IMR-90 (cell line): ENCODE data around the gene HGFAC. TPM values are rescaled to one million over a fixed set of nuclear protein-coding genes. Genes with fewer than 3 reads are reported as not detected.

Experiments
- ATAC-seq: fragments of 200-7000 bp; cut with Tn5 transposase; 2 replicates; pipeline ENCODE4 v1.9.1; 2020; ENCODE audit warnings: low read depth, mild to moderate bottlenecking, moderate library complexity
- BruUV-seq: library from RNA; stranded (reverse); fragments of 400-500 nt; replicated peaks from 2 replicates; lab custom pipeline; 2021; lab: Mats Ljungman, UMichigan
- CTCF ChIA-PET: fragments of 300-600 bp; formaldehyde crosslinking; extraction: SDS; loops from one replicate; lab custom pipeline; 2021; ENCODE audit warnings: antibody characterized with exemption; lab: Yijun Ruan, JAX
- POLR2A ChIA-PET: fragments of 300-600 bp; sonication (Branson Sonifier 250); formaldehyde crosslinking; loops from one replicate; lab custom pipeline; 2022; ENCODE audit warnings: antibody characterized with exemption; ENCODE audit not compliant: unreplicated experiment; lab: Charles Lee
- DNase-seq: peaks from one replicate; pipeline ENCODE4 v3.0.0; 2013
- H2AFZ ChIP-seq: replicated peaks from 2 replicates; pipeline ENCODE3; 2013; ENCODE audit warnings: low read length, mild to moderate bottlenecking; ENCODE audit not compliant: poor library complexity
- H2AK5ac ChIP-seq: 2 replicates; pipeline ENCODE4 v1.6.1; 2013; ENCODE audit warnings: low read depth, low read length, inconsistent platforms
- H2AK9ac ChIP-seq: replicated peaks from 2 replicates; pipeline ENCODE3; 2013; ENCODE audit warnings: mild to moderate bottlenecking, low read depth, low read length, moderate library complexity; ENCODE audit not compliant: poor library complexity
- H2BK120ac ChIP-seq: 2 replicates; pipeline ENCODE4 v1.6.1; 2013; ENCODE audit warnings: low read depth, low read length, inconsistent platforms
- H2BK15ac ChIP-seq: 3 replicates; pipeline ENCODE4 v1.6.1; 2013; ENCODE audit warnings: low read depth, low read length, inconsistent platforms
- H2BK20ac ChIP-seq: 2 replicates; pipeline ENCODE4 v1.6.1; 2013; ENCODE audit warnings: low read depth, mild to moderate bottlenecking, inconsistent platforms, low read length, moderate library complexity
- H2BK5ac ChIP-seq: 2 replicates; pipeline ENCODE4 v1.6.1; 2013; ENCODE audit warnings: mild to moderate bottlenecking, low read depth, low read length, inconsistent platforms; ENCODE audit not compliant: poor library complexity, severe bottlenecking
- H3K14ac ChIP-seq: replicated peaks from 2 replicates; pipeline ENCODE4 v1.6.1; 2013; ENCODE audit warnings: low read depth, low read length, inconsistent platforms
- H3K18ac ChIP-seq: 2 replicates; pipeline ENCODE4 v1.6.1; 2013; ENCODE audit warnings: low read depth, low read length, control low read depth
- H3K23ac ChIP-seq: 2 replicates; pipeline ENCODE4 v1.6.1; 2013; ENCODE audit warnings: low read depth, low read length, inconsistent platforms
- H3K27ac ChIP-seq: 2 replicates; pipeline ENCODE4 v1.5.1; 2013; ENCODE audit warnings: mild to moderate bottlenecking, control low read depth, low read length; ENCODE audit not compliant: insufficient read depth
- H3K27me3 ChIP-seq: 2 replicates; pipeline ENCODE4 v1.6.1; 2013; ENCODE audit warnings: low read length; ENCODE audit not compliant: control insufficient read depth, insufficient read depth
- H3K36me3 ChIP-seq: 2 replicates; pipeline ENCODE4 v1.6.1; 2013; ENCODE audit warnings: low read length, mixed read lengths; ENCODE audit not compliant: control insufficient read depth, insufficient read depth
- H3K4ac ChIP-seq: 2 replicates; pipeline ENCODE4 v1.6.1; 2013; ENCODE audit warnings: low read depth, low read length, inconsistent platforms
- H3K4me1 ChIP-seq: 2 replicates; pipeline ENCODE4 v1.6.1; 2013; ENCODE audit warnings: low read length, mixed read lengths; ENCODE audit not compliant: control insufficient read depth, insufficient read depth
- H3K4me2 ChIP-seq: 2 replicates; pipeline ENCODE4 v1.6.1; 2013; ENCODE audit warnings: low read depth, mild to moderate bottlenecking, control low read depth, low read length, moderate library complexity
- H3K4me3 ChIP-seq: 2 replicates; pipeline ENCODE4 v1.5.1; 2013; ENCODE audit warnings: low read depth, mild to moderate bottlenecking, control low read depth, low read length, moderate library complexity; ENCODE audit not compliant: insufficient read depth
- H3K56ac ChIP-seq: 2 replicates; pipeline ENCODE4 v1.6.1; 2013; ENCODE audit warnings: low read length, inconsistent platforms; ENCODE audit not compliant: insufficient read depth; ENCODE audit errors: extremely low read depth
- H3K79me1 ChIP-seq, 2 experiments: 2 replicates each; pipeline ENCODE4 v1.6.1; 2013; ENCODE audit warnings: low read length in 2 of 2, inconsistent platforms in 1 of 2, low read depth in 1 of 2
- H3K9ac ChIP-seq: 2 replicates; pipeline ENCODE4 v1.6.1; 2013; ENCODE audit warnings: low read depth, low read length, control low read depth
- H3K9me1 ChIP-seq: 2 replicates; pipeline ENCODE4 v1.6.1; 2013; ENCODE audit warnings: low read length, inconsistent platforms; ENCODE audit not compliant: insufficient read depth
- H3K9me3 ChIP-seq: 2 replicates; pipeline ENCODE4 v1.6.1; 2013; ENCODE audit warnings: low read length; ENCODE audit not compliant: control insufficient read depth, insufficient read depth
- H4K20me1 ChIP-seq: 2 replicates; pipeline ENCODE4 v1.6.1; 2013; ENCODE audit warnings: low read length, inconsistent platforms; ENCODE audit not compliant: insufficient read depth
- H4K5ac ChIP-seq: 2 replicates; pipeline ENCODE4 v1.6.1; 2013; ENCODE audit warnings: mild to moderate bottlenecking, low read depth, low read length, control low read depth
- H4K8ac ChIP-seq, 2 experiments: 2 replicates each; pipeline ENCODE4 v1.6.1; 2013; ENCODE audit warnings: low read depth in 2 of 2, low read length in 2 of 2, control low read depth in 1 of 2, inconsistent platforms in 1 of 2
- H4K91ac ChIP-seq: 2 replicates; pipeline ENCODE4 v1.6.1; 2013; ENCODE audit warnings: low read depth, low read length, inconsistent platforms; ENCODE audit not compliant: insufficient read depth
- BHLHE40 ChIP-seq: fragments of 150-350 bp; IDR thresholded peaks from 2 replicates; pipeline ENCODE4 v1.6.1; 2016; ENCODE audit warnings: mild to moderate bottlenecking, low read depth, low read length
- CHD1 ChIP-seq: IDR thresholded peaks from 2 replicates; pipeline ENCODE4 v1.6.1; 2012; ENCODE audit warnings: low read depth, low read length, improper control_type of control experiment
- CTCF ChIP-seq: conservative IDR thresholded peaks from 2 replicates; pipeline ENCODE4 v1.5.1; 2012; ENCODE audit warnings: mild to moderate bottlenecking, low read depth, low read length, improper control_type of control experiment
- MAZ ChIP-seq: IDR thresholded peaks from 2 replicates; pipeline ENCODE4 v1.6.1; 2012; ENCODE audit warnings: low read depth, mild to moderate bottlenecking, low read length, improper control_type of control experiment, moderate library complexity, borderline replicate concordance
- MXI1 ChIP-seq: IDR thresholded peaks from 2 replicates; pipeline ENCODE4 v1.6.1; 2012; ENCODE audit warnings: low read depth, mild to moderate bottlenecking, low read length, moderate library complexity, borderline replicate concordance
- NFE2L2 ChIP-seq: fragments of 150-350 bp; IDR thresholded peaks from 2 replicates; pipeline ENCODE4 v1.6.1; 2016; ENCODE audit warnings: low read depth, mild to moderate bottlenecking, low read length
- POLR2A ChIP-seq: IDR thresholded peaks from 2 replicates; pipeline ENCODE4 v1.6.1; 2012; ENCODE audit warnings: mild to moderate bottlenecking, low read depth, low read length
- RCOR1 ChIP-seq: IDR thresholded peaks from 2 replicates; pipeline ENCODE4 v1.6.1; 2012; ENCODE audit warnings: mild to moderate bottlenecking, low read length, improper control_type of control experiment; ENCODE audit not compliant: insufficient replicate concordance
- SMC3 ChIP-seq: fragments of 150-350 bp; IDR thresholded peaks from 2 replicates; pipeline ENCODE4 v1.6.1; 2016; ENCODE audit warnings: low read depth, mild to moderate bottlenecking, antibody characterized with exemption, low read length, moderate library complexity
- USF2 ChIP-seq: fragments of 150-350 bp; IDR thresholded peaks from 2 replicates; pipeline ENCODE4 v1.6.1; 2017; ENCODE audit warnings: mild to moderate bottlenecking, antibody characterized with exemption, low read length, low read depth
- WGBS, 2 experiments: methylation state at CpG; one replicate each; pipeline versions ENCODE4 v1.1.5 to v1.1.7; 2013; ENCODE audit warnings: missing lambda C conversion rate in 2 of 2; ENCODE audit not compliant: insufficient read length in 1 of 2; ENCODE audit errors: extremely low coverage in 2 of 2; 5-methylcytosine and 5-hydroxymethylcytosine counted together
- dilution Hi-C: fragments of 300-500 bp; cut with HindIII; formaldehyde crosslinking; loops from one replicate; pipeline ENCODE4 v1.14.3; 2018; ENCODE audit warnings: low sequenced_read_pairs; ENCODE audit not compliant: unreplicated experiment
- in situ Hi-C: fragments of 300-500 bp; cut with MboI; formaldehyde crosslinking; loops from 3 replicates; pipeline ENCODE4 v1.14.3; 2019; ENCODE audit warnings: low sequenced_read_pairs, inconsistent platforms, mixed read lengths
- intact Hi-C: fragments of 100-400 bp; cut with micrococcal nuclease; formaldehyde crosslinking; loops from 2 replicates; pipeline ENCODE4 v1.10.0; 2022
- polyA plus RNA-seq, 3 experiments: library from polyadenylated mRNA; depleted of rRNA; stranded (reverse); fragments of >200 nt; gene quantifications; 2 replicates each; pipeline ENCODE4 v1.2.3, GENCODE V29; 2012; ENCODE audit warnings: low replicate concordance in 1 of 3
- total RNA-seq: library from RNA; depleted of rRNA; stranded (reverse); fragments of >200 nt; gene quantifications from 2 replicates; pipeline ENCODE4 v1.2.3, GENCODE V29; 2012

Gene HGFAC
- total and polyA plus RNA-seq, 2 of the 4 experiments (the other 2 are of a cell fraction), result 0.05 TPM; not detected in 1

GRCh38 chr4:3449047-3449573 is 7.3 kb downstream of the HGFAC start:
- DNase-seq (no peak), ATAC-seq (no peak)
- H3K56ac ChIP-seq, result no peak overlapping the region
- no peak overlapping the region for H3K9ac ChIP-seq
- 95% methylated on average over 11 of the region's 21 CpGs; no CpG with 5 or more reads in 1 of the 2 experiments for WGBS, 2 experiments
- no peak overlapping the region for H3K23ac ChIP-seq
- peaks cover 2% of the 10 kb centered on the region; the same call in 1 of the 2 replicates for H3K27me3 ChIP-seq
- H3K18ac ChIP-seq, result no peak overlapping the region
- H3K4me3 ChIP-seq, result no peak overlapping the region
- TF ChIP-seq RCOR1 (no peak), USF2 (no peak), CHD1 (no peak), BHLHE40 (no peak), NFE2L2 (no peak), SMC3 (no peak), MAZ (no peak), POLR2A (no peak), MXI1 (no peak), CTCF (no peak)
- H2BK15ac ChIP-seq, result no peak overlapping the region
- no peak overlapping the region for H4K8ac ChIP-seq
- no peak overlapping the region for H3K27ac ChIP-seq
- H2BK5ac ChIP-seq, result no peak overlapping the region
- dilution Hi-C loops, result no loop called here
- H3K79me1 ChIP-seq, result no peaks in the 10 kb centered on the region
- ChIA-PET CTCF (no interaction called here), POLR2A (no interaction called here)
- BruUV-seq, result no TSS peak
- H3K9me3 ChIP-seq, result no peaks in the 10 kb centered on the region
- H2AK9ac ChIP-seq, result no peak overlapping the region
- H3K4me1 ChIP-seq, result peaks cover 7% of the 10 kb centered on the region; the same call in 1 of the 2 replicates
- H2AFZ ChIP-seq, result peak overlapping the region; percentile 18
- no peak overlapping the region for H3K4me2 ChIP-seq
- H4K5ac ChIP-seq, result no peak overlapping the region
- H3K36me3 ChIP-seq, result no peaks in the 10 kb centered on the region
- intact Hi-C loops, result no loop called here
- no peak overlapping the region for H3K14ac ChIP-seq
- no peak overlapping the region for H2BK20ac ChIP-seq
- in situ Hi-C loops, result no loop called here
- H3K9me1 ChIP-seq, result no peaks in the 10 kb centered on the region; the same call in 1 of the 2 replicates
- peak overlapping the region; percentile 24; the same call in 1 of the 2 replicates for H2AK5ac ChIP-seq
- no peak overlapping the region for H3K4ac ChIP-seq
- H2BK120ac ChIP-seq, result no peak overlapping the region
- no peaks in the 10 kb centered on the region; the same call in none of the 2 replicates for H4K20me1 ChIP-seq
- no peak overlapping the region for H4K91ac ChIP-seq
